LoVo (cell line): ENCODE results near the gene CAMK1D.
"Not testable (repeated sequence)": the region's sequence is repeated elsewhere in the genome, so short reads cannot be mapped to it uniquely, and the experiment has no call there.

Source experiments
- DNase-seq: peaks from one replicate; pipeline ENCODE4 v3.0.0-alpha.2; 2016; ENCODE audit warnings: low spot score

CAMK1D gene

GRCh38 chr10:12854988-12855387 is 505.6 kb downstream of the CAMK1D start:
- no peak for DNase-seq

DNA sequence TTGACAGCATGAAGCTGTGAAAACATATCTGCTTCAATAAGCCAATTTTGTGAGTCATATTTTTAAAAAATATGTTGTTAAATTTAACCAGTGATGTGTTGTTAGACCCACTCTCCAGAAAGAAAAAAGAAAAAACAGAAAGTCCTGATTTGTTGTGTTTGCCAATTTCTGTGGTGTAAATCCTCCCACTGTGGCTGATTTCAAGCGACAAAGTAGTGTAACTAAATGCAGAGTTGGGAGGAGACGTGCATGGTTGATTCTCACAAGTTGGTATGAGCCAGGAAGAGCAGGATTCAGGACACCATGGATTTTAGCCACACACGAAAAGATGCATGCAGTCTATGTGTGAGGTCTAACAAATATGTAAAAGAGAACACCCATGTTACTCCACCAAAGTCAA is 513.1 kb downstream of the CAMK1D start:
- DNase-seq = no peak

- not testable (repeated sequence) for DNase-seq
Observed at GRCh38 chr10:12865515-12865914, 516.2 kb downstream of the CAMK1D start.

DNA sequence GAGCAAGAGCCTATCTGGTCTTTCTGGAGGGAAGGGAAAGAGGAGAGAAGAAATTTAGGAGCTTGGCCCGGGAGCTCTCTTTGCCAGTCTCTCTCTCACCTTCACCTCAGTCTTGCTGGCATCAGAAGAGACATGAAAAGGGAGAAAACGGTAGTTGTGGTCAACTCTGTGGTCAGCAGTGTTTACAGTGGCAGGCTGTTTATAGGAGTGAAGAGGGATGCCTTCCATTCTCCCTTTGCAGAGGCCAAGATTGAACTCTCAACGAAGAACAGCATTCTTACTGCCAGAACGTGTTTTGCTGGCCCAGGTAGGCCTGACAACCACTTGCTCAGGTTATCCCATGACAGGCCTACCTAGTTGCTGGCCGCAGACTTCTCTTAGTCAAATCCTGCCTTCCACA is 518.9 kb downstream of the CAMK1D start:
- no peak for DNase-seq

GRCh38 chr10:12869427-12869826 is 520.1 kb downstream of the CAMK1D start:
- no peak for DNase-seq

DNA sequence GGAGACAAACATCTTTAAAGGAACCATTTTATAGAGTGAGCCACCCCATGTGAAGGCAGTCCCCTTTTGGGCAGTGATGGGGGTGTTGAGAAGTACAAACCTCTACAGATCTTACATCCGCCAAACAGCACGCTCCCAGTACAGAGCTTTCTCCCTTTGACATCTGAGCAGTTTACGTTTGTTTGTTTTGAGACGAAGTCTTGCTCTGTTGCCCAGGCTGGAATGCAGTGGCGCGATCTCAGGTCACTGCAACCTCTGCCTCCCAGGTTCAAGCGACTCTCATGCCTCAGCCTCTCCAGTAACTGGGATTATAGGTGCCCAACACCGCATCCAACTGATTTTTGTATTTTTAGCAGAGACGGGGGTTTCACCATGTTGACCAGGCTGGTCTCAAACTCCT is 523.2 kb downstream of the CAMK1D start:
- no peak for DNase-seq

GRCh38 chr10:12873172-12873571 is 523.8 kb downstream of the CAMK1D start:
- DNase-seq = no peak

- no peak for DNase-seq
Observed at GRCh38 chr10:12874501-12874900, 525.2 kb downstream of the CAMK1D start.

- DNase-seq = no peak
Observed at GRCh38 chr10:12875100-12875499, 525.8 kb downstream of the CAMK1D start.

GRCh38 chr10:12876266-12876665 is 526.9 kb downstream of the CAMK1D start:
- DNase-seq = no peak

DNA sequence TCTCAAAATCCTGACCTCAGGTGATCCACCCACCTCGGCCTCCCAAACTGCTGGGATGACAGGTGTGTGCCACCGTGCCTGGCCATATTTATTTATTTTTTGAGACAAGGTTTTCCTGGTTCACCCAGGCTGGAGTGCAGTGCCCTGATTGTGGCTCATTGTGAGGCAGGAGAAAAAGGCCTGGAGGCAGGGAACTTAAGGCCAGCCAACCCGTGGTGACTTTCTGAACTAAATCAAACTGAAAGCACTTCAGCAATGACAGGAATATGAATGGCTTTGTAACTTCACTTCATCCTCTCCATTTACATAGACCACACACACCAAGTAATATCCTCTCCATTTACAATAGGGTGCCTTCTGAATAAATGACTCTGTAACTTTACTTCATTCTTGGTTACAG is 527.8 kb downstream of the CAMK1D start:
- no peak for DNase-seq

DNA sequence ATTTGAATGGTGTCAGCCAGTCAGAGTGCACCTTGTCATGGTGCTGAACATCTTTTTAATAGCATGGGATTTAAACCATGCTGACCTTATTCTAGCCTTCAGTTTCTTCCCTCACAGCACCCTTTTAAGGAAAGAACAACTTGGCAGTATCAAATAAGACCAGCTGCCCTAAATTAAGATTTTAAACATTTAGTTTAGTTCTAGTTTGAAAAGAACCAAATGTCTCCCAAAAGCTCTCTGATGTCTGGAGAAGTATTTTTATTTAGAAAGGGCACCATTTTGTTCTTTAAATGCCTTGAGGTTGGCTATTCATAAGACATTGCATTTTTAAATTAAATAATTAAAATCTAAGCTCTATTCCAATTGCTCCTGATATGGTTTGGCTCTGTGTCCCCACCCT is 531.1 kb downstream of the CAMK1D start:
- no peak for DNase-seq

DNA sequence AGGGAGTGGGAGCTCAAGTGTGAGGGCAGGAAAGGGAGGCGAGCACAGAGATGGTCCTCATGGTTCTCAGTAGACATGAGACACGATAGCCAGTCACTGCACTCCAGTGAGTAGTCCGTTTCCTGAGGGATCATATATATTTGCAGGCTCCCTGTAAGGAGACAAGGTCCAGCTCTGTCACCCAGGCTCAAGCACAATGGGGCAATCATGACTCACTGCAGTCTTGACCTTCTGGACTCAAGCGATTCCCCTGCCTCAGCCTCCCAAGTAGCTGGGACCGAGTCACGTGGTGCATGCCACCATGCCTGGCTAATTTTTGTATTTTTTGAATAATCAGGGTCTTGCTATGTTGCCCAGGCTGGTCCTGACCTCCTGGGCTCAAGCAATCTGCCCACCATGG is 535.5 kb downstream of the CAMK1D start:
- DNase-seq = no peak
